Skeletal muscle tissue (tissue), 4 donors: ENCODE measurements around the gene SLC25A21. TPM values are rescaled to one million over a fixed set of nuclear protein-coding genes. Genes with fewer than 3 reads are reported as not detected.

Source experiments
- H3K27ac ChIP-seq: one replicate; pipeline ENCODE4 v1.7.0; 2013; ENCODE audit warnings: mild to moderate bottlenecking, low read depth, low read length, inconsistent platforms
- H3K27me3 ChIP-seq, 3 donors: one replicate each; pipeline ENCODE4 v1.7.0; 2013; ENCODE audit warnings: low read length in 3 of 3; ENCODE audit not compliant: control insufficient read depth in 3 of 3, insufficient read depth in 3 of 3
- H3K36me3 ChIP-seq, 3 donors: one replicate each; pipeline ENCODE4 v1.7.0; 2013; ENCODE audit warnings: low read length in 3 of 3; ENCODE audit not compliant: control insufficient read depth in 3 of 3, insufficient read depth in 3 of 3
- H3K4me1 ChIP-seq, 3 donors: one replicate each; pipeline ENCODE4 v1.7.0; 2013; ENCODE audit warnings: low read length in 3 of 3, mild to moderate bottlenecking in 3 of 3; ENCODE audit not compliant: control insufficient read depth in 3 of 3, insufficient read depth in 3 of 3
- H3K4me3 ChIP-seq, 3 donors: one replicate each; pipeline ENCODE4 v1.7.0; 2013; ENCODE audit warnings: low read length in 3 of 3
- H3K9ac ChIP-seq, 3 donors: one replicate each; pipeline ENCODE4 v1.7.0; 2013; ENCODE audit warnings: low read length in 3 of 3, mild to moderate bottlenecking in 3 of 3, moderate library complexity in 2 of 3, low read depth in 1 of 3
- H3K9me3 ChIP-seq, 3 donors: one replicate each; pipeline ENCODE4 v1.7.0; 2013; ENCODE audit warnings: low read length in 3 of 3; ENCODE audit not compliant: control insufficient read depth in 3 of 3
- total RNA-seq: library from RNA; depleted of rRNA; stranded (reverse); fragments of >200 nt; gene quantifications from one replicate; pipeline ENCODE4 v1.2.3, GENCODE V29; 2014
- donor health status: Osteomylitis.

Gene SLC25A21
- total RNA-seq, 1 donor from 2014 or later: 2.1 TPM

DNA sequence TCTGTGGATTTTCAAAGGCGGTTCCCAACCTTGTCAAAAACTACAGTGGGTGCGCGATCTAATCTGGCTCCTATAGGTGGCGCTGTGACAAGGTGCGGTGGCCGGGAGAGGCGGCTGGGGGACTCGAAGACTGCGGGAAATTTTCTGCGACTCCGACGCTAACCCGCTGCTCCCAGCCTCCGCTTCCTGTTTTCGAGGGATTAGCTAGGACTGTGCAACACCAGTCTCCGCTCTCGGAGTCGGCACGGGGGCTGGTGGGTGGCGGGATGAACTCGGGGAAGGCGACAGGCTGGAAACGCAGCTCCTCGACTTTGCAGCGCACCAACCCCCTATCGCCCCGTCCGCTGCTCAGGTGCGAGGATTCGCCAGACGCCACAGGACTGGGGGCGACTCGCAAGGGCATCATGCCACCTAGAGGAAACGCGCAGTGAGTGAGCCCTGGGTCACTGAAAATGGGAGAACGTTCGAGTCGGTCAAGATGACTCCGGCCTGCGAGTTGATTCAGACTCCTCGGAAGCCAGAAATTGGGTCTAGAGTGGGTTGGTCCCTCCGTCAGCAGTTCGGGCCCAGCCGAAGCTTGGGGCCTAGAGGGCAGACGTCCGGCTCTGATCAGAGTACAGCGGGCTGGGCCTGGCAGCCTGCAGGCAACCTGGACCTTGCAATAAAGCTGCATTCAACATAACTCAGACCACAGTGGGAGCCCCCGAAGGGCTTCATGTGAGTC lies 516.3 kb downstream of the SLC25A21 start:
- H3K27me3 ChIP-seq: peaks cover 93 to 97% (median 95%) of the 10 kb centered on the region in 3 donors
- H3K4me1 ChIP-seq: peaks cover 20 to 30% (median 21%) of the 10 kb centered on the region in 3 donors
- no peak overlapping the region for H3K9ac ChIP-seq
- H3K4me3 ChIP-seq: peak overlapping the region in 2 of 3 donors; percentile 9 to 41
- no peaks in the 10 kb centered on the region for H3K36me3 ChIP-seq
- H3K27ac ChIP-seq: no peak overlapping the region
- H3K9me3 ChIP-seq: no peaks in the 10 kb centered on the region

DNA sequence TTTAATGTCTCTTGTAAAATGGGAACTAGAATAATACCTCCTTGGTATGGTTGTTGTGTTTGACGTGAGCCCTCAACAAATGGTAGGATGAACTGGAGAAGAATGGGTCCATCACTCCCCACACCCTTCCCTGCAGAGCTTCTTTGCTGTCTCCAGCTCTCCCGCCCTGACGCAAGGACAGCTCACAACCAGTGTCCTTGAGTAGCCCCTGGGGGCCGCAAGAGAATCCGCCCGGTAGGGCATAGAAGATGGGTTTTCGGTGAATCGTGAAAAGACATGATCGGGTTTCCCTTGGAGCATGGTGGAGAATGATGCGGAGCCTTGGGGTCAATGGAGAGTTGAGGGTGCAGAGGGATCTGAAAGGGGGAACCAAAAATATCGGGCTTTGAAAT lies 516.8 kb downstream of the SLC25A21 start:
- Histone ChIP-seq H3K9me3 (no peaks in the 10 kb centered on the region), H3K27ac (no peak overlapping the region), H3K27me3 (peaks cover 91 to 97% (median 91%) of the 10 kb centered on the region in 3 donors), H3K4me1 (peaks cover 18 to 26% (median 21%) of the 10 kb centered on the region in 3 donors), H3K36me3 (no peaks in the 10 kb centered on the region), H3K4me3 (peak overlapping the region in 1 of 3 donors; percentile 41), H3K9ac (no peak overlapping the region)

DNA sequence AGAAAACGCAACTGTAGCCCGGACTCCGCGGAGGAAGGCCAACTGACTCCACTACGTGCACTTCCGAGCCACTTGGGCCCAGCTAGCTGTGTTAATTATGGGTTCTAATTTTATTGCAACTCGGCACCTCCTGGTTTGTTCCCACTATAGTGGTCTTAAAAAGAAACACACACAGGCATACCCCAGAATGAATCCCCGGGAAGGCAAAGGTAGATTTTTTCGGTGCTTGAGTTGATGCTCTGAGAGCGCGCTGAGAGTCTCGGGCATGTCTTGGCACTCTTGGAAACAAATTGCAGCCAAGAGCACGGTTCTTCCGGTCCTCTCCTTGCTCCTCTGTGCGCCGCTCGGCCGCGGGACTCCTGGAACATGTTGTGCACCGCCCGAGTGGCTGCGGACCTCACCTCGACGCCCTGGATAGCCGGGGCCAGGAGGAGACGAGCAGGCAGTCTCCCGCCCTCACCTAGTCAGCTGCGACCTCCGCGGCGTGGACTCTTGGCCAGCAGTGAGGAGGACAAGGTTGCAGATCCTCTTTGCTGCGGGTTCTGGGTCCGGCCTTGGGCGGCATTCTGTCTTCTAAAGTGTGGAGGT lies 517.5 kb downstream of the SLC25A21 start:
- Histone ChIP-seq H3K27me3 (peaks cover 91 to 97% (median 91%) of the 10 kb centered on the region in 3 donors), H3K36me3 (no peaks in the 10 kb centered on the region), H3K9ac (no peak overlapping the region), H3K9me3 (no peaks in the 10 kb centered on the region), H3K27ac (no peak overlapping the region), H3K4me3 (no peak overlapping the region), H3K4me1 (peaks cover 18 to 26% (median 21%) of the 10 kb centered on the region in 3 donors)

DNA sequence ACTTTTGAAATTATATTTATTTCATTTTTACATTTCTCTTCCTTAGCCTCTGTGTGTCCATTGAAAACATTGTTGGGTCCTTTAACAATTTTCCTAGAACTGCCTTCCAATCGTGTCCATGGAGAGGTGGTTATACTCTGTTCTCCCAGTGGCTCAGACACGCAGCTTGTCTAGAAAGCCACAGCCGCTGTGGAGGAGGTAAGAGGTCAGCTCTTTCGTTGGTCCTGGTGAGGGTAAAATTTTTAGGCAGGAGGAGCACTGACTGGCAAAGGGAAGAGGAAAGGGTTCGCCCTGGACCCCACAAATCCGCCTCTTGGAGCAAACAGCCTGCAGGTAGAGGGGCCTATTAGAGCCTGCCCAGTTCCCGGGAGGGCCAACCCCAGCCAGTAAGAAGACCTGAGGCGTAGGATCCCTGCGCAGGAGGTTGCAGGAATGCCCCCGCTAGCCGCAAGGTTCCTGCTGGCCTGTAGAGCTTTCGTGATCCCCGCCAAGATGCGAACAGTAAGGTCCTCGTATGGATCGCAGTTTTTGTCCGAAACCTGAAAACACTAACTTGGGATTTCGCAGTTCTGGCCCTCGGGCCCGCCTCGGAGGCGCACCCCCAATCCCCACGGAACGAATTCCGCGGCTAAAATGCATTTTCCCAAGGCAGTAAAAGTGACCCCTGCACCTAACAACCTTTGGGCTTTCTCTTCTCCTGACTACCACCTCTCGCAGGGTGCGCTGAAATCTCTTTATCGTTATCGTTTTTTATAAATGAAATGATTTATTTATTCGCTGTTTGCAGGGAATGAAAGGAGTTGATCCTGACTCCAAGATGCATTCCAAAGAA lies 518.2 kb downstream of the SLC25A21 start:
- Histone ChIP-seq H3K4me3 (no peak overlapping the region), H3K27ac (no peak overlapping the region), H3K27me3 (peaks cover 91 to 97% (median 91%) of the 10 kb centered on the region in 3 donors), H3K9me3 (no peaks in the 10 kb centered on the region), H3K4me1 (peaks cover 18 to 26% (median 21%) of the 10 kb centered on the region in 3 donors), H3K36me3 (no peaks in the 10 kb centered on the region), H3K9ac (no peak overlapping the region)

DNA sequence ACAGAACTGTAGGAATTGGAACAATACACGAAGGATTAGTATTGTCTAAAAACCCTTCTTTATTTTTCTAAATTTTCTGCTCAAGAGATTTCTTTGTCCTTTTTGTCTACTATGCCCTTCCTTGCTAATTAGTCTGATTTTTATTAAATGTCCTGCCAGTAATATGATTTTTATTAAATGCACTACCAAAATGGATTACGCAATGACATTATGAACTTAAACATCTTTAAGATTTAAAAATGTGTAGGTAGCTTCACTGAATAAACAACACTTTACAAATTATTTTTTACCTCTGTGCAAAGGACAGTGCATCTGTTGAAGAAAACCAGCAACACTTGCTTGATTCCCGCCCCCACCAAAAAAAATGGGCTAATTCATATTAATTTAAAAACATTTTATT lies 519.0 kb downstream of the SLC25A21 start:
- H3K27me3 ChIP-seq: peaks cover 90 to 97% (median 91%) of the 10 kb centered on the region in 3 donors
- no peak overlapping the region for H3K27ac ChIP-seq
- no peaks in the 10 kb centered on the region for H3K36me3 ChIP-seq
- no peaks in the 10 kb centered on the region for H3K9me3 ChIP-seq
- no peak overlapping the region for H3K9ac ChIP-seq
- no peak overlapping the region for H3K4me3 ChIP-seq
- H3K4me1 ChIP-seq: peaks cover 19 to 27% (median 23%) of the 10 kb centered on the region in 3 donors

DNA sequence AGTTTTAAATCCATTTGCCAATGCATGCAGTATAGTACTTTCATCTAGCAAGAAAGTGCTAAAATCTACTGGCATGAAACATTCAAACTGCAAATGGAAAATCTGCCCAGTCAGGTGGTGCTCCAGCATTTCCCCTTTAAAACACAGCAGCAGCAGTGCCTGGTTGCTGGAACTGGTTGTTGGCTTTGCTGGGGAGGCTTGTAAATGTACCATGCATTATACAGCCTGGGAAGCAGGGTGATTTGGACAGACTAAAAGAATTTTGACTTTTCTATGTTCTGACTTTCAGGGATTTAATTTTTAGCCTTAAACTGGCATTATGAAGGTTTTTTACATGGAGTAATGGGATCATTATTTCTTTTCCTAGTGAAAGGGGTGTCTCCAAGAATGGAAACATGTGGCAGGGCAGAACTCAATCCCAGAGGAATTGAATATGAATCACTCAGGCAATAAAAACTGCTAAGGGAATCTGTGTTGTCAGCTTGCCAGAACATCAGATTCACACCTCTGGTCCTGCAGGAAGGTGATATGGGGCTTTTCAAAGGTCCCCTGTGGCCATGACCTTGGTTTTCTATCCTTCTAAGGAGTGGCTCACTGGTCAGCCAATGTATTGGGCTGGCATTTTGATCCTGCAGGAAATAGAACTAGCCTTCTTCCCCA lies 519.7 kb downstream of the SLC25A21 start:
- Histone ChIP-seq H3K4me1 (peaks cover 23 to 32% (median 26%) of the 10 kb centered on the region in 3 donors), H3K4me3 (no peak overlapping the region), H3K36me3 (no peaks in the 10 kb centered on the region), H3K9ac (no peak overlapping the region), H3K27ac (no peak overlapping the region), H3K9me3 (no peaks in the 10 kb centered on the region), H3K27me3 (peaks cover 90 to 97% (median 91%) of the 10 kb centered on the region in 3 donors)

DNA sequence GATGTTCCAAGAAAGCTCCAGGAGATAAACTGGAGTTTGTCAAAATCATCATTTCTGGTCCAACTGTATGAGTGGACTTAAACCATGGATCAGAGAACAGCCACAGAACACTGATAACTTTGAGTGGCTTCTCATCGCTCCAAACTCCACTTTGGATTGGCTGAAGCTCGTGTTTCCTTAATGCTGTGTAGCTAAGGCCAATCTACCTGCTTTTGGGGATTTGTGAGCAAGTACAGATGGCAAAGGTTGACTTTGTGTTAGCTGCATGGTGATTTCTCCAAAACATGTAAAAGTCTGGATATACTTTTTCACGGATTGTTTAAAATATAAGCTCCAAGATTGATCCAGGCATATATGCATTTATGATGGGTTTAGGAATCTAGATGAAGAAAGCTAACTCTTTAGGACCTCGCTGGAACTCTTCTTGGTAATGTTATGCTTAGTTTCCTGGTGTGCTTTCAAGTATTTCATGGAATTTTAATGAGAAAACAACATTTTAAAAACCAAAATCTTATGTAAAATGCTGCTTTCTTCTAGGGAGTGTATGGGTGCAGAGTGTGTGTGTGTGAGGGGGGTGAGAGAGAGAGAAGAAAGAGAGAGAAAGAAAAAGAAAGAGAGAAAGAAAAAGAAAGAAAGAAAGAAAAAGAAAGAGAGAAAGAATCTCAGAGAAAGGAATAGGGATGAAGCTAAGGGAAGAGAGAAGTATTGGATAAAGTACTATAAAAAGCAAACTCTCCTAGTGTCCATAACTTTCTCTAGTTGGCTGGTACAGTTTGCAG lies 522.3 kb downstream of the SLC25A21 start:
- no peaks in the 10 kb centered on the region for H3K9me3 ChIP-seq
- H3K4me3 ChIP-seq: no peak overlapping the region
- H3K27ac ChIP-seq: no peak overlapping the region
- H3K27me3 ChIP-seq: peaks cover 84 to 93% (median 91%) of the 10 kb centered on the region in 3 donors
- peaks cover 17 to 26% (median 18%) of the 10 kb centered on the region in 3 donors for H3K4me1 ChIP-seq
- H3K36me3 ChIP-seq: no peaks in the 10 kb centered on the region
- H3K9ac ChIP-seq: no peak overlapping the region

DNA sequence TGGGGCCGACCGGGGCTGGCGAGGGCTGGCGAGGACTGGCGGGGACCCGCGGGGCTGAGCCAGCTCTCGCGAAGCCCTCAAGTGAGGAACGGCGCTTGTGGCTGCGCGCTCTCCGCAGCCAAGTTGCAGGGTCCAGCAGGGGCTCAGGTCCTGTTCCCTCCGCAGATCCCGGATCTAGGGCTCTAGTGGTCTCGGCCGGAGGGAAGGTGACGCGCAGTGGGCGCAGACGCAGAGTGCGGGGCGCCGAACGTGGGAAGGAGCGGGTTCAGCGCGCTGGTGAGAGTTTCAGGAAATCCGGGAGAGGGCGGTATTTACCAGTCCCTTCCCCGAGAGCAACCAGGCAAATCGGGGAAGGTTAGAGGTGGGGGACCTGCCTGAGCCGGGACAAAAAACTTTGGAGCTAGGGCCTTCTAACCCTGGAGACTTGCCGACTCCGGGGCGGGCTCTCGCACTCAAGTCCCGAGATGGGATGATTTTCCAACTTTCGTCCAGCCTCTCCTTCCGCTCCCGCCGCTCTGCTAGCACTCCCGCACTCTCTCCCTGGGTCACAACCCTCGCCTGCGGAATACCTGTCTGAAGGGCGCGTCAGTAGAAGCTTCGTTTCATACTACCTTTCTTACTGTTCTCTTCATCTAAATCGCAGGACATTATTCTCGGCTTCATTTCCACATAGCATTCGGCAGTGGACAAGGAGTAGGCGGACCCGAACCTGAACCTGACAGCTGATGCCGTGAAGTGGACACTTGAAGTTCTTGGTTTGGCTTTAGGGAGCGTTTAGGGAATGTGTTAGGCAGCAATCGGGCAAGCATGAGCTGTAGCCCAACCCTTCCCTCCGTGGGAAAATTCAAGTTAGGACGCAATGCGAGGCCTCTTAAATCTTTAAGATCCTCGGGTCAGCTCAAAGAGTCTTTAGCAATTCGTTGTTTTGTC lies 524.3 kb downstream of the SLC25A21 start:
- Histone ChIP-seq H3K27me3 (peaks cover 68 to 76% (median 72%) of the 10 kb centered on the region in 3 donors), H3K9ac (peak overlapping the region in 1 of 3 donors; percentile 25), H3K4me3 (peak overlapping the region in 2 of 3 donors; percentile 61 to 63), H3K27ac (no peak overlapping the region), H3K36me3 (no peaks in the 10 kb centered on the region), H3K4me1 (peaks cover 17 to 19% (median 18%) of the 10 kb centered on the region in 3 donors), H3K9me3 (no peaks in the 10 kb centered on the region)
